ENCODE measurements around the gene DLG2. TPM values are rescaled to one million over a fixed set of nuclear protein-coding genes. Genes with fewer than 3 reads are reported as not detected.

Gene DLG2
- total RNA-seq, 1 experiment from 2014 or later = 17.5 TPM

GRCh38 chr11:84290647-84291046 is 1336.5 kb downstream of the DLG2 start:
- ChIA-PET POLR2A (no interaction called here), CTCF (no interaction called here)
- TF ChIP-seq USF2 (CRISPR knock-in tag; IDR thresholded peaks at IDR 0.05) (no peak), SP1 (CRISPR knock-in tag; conservative IDR thresholded peaks at IDR 0.05) (no peak)
- no peaks in the 10 kb centered on the region for H3K36me3 Mint-ChIP-seq
- no peaks in the 10 kb centered on the region for H3K9me3 Mint-ChIP-seq
- DNase-seq (ENCODE audit: low spot score) = no peak
- H3K4me1 Mint-ChIP-seq = no peaks in the 10 kb centered on the region
- no peak overlapping the region for H3K4me3 Mint-ChIP-seq
- ATAC-seq = no peak
- H3K27me3 Mint-ChIP-seq (ENCODE audit: low read depth) = no peaks in the 10 kb centered on the region
- no peak overlapping the region for H3K27ac Mint-ChIP-seq

GRCh38 chr11:84289381-84289906 is 1337.7 kb downstream of the DLG2 start:
- DNase-seq (ENCODE audit: low spot score) (no peak), ATAC-seq (no peak)
- POLR2A ChIA-PET = no interaction called here
- H3K36me3 Mint-ChIP-seq = no peaks in the 10 kb centered on the region
- CTCF ChIA-PET = no interaction called here
- peaks cover 8% of the 10 kb centered on the region for H3K4me1 Mint-ChIP-seq
- no peak overlapping the region for H3K27ac Mint-ChIP-seq
- no peak overlapping the region for H3K4me3 Mint-ChIP-seq
- no peaks in the 10 kb centered on the region for H3K27me3 Mint-ChIP-seq (ENCODE audit: low read depth)
- TF ChIP-seq NFATC4 (CRISPR knock-in tag; IDR thresholded peaks at IDR 0.05) (no peak), ATF6 (CRISPR knock-in tag; IDR thresholded peaks at IDR 0.05) (no peak), ZMAT4 (CRISPR knock-in tag; IDR thresholded peaks at IDR 0.05) (no peak), ARID4B (CRISPR knock-in tag; IDR thresholded peaks at IDR 0.05; ENCODE audit: borderline replicate concordance) (no peak), ZNF219 (CRISPR knock-in tag; IDR thresholded peaks at IDR 0.05; ENCODE audit: borderline replicate concordance) (no peak)
- no peaks in the 10 kb centered on the region for H3K9me3 Mint-ChIP-seq

- no peak for DNase-seq (ENCODE audit: low spot score)
- ChIA-PET CTCF (interaction anchor here (1.0 kb wide), 1 partner anchor 189 kb away, joined by 4 read pairs; no protein-coding TSS in a partner anchor), POLR2A (no interaction called here)
- Mint-ChIP-seq H3K36me3 (no peaks in the 10 kb centered on the region), H3K4me3 (no peak overlapping the region), H3K9me3 (no peaks in the 10 kb centered on the region), H3K27ac (no peak overlapping the region), H3K4me1 (no peaks in the 10 kb centered on the region), H3K27me3 (ENCODE audit: low read depth) (no peaks in the 10 kb centered on the region)
- TF ChIP-seq IRF2 (CRISPR knock-in tag; IDR thresholded peaks at IDR 0.05; ENCODE audit: borderline replicate concordance, low read depth) = no peak
- TF ChIP-seq NR1H2 (CRISPR knock-in tag; IDR thresholded peaks at IDR 0.05) = no peak
- TF ChIP-seq MAX (CRISPR knock-in tag; IDR thresholded peaks at IDR 0.05) = no peak
- TF ChIP-seq CDX4 (CRISPR knock-in tag; IDR thresholded peaks at IDR 0.05; ENCODE audit: borderline replicate concordance) = no peak
- no peak for TF ChIP-seq SMAD3 (CRISPR knock-in tag; IDR thresholded peaks at IDR 0.05; ENCODE audit: borderline replicate concordance)
- TF ChIP-seq E2F4 (CRISPR knock-in tag; IDR thresholded peaks at IDR 0.05; ENCODE audit: borderline replicate concordance, low read depth) = no peak
- TF ChIP-seq SP1 (CRISPR knock-in tag; conservative IDR thresholded peaks at IDR 0.05) = no peak
- no peak for TF ChIP-seq ZNF416 (CRISPR knock-in tag; IDR thresholded peaks at IDR 0.05)
- TF ChIP-seq TP53 (CRISPR knock-in tag; IDR thresholded peaks at IDR 0.05) = no peak
- no peak for TF ChIP-seq ZNF512 (CRISPR knock-in tag; IDR thresholded peaks at IDR 0.05; ENCODE audit: borderline replicate concordance)
- TF ChIP-seq MLX (CRISPR knock-in tag; IDR thresholded peaks at IDR 0.05) = no peak
- no peak for TF ChIP-seq E2F1 (CRISPR knock-in tag; IDR thresholded peaks at IDR 0.05)
- ATAC-seq = no peak
Observed at GRCh38 chr11:84273541-84273940, 1353.6 kb downstream of the DLG2 start.

Data from WTC11 (cell line).